ENCODE results near the gene STAMBP.
"Not testable (repeated sequence)": the region's sequence is repeated elsewhere in the genome, so short reads cannot be mapped to it uniquely, and the experiment has no call there.

STAMBP gene

GRCh38 chr2:73828818-73829570 is at the start of gene STAMBP:
Gene STAMBP, plus strand, starts transcription at chr2:73828961. Its CDS starts 1,896 bp downstream, at chr2:73830857.
- H3K27me3 ChIP-seq (ENCODE audit: insufficient read depth, low read length, poor library complexity, severe bottlenecking) = no peaks in the 10 kb centered on the region
- H4K20me1 ChIP-seq (ENCODE audit: insufficient read depth, low read length, poor library complexity, severe bottlenecking) = peaks cover 6% of the 10 kb centered on the region
- peaks cover 51% of the 10 kb centered on the region for H3K79me2 ChIP-seq (ENCODE audit: insufficient read depth, low read length)
- peaks cover 50% of the 10 kb centered on the region for H3K4me1 ChIP-seq (ENCODE audit: insufficient read depth, low read length, poor library complexity, severe bottlenecking)
- peak within 1 kb of the TSS; percentile 88 for H2AFZ ChIP-seq (ENCODE audit: low read length)
- peak within 1 kb of the TSS; percentile 95 for H3K4me2 ChIP-seq (ENCODE audit: low read depth, low read length, poor library complexity, severe bottlenecking)
- peaks cover 6% of the 10 kb centered on the region; the same call in 1 of the 2 replicates for H3F3A ChIP-seq (ENCODE audit: low read depth)
- H3K4me3 ChIP-seq (ENCODE audit: low read length, poor library complexity, severe bottlenecking) = peak within 1 kb of the TSS; percentile 77
- H3K9me2 ChIP-seq (replicated peaks; ENCODE audit: low read depth, low read length) = no peaks in the 10 kb centered on the region
- H3K9ac ChIP-seq (ENCODE audit: low read depth, low read length, poor library complexity, severe bottlenecking) = peak within 1 kb of the TSS; percentile 85
- H3K36me3 ChIP-seq (ENCODE audit: insufficient read depth, low read length) = peaks cover 9% of the 10 kb centered on the region
- TF ChIP-seq EZH2phosphoT487 (IDR thresholded peaks at IDR 0.05; ENCODE audit: borderline replicate concordance) (no peak), CTCF (conservative IDR thresholded peaks at IDR 0.05; ENCODE audit: low read length) (no peak)
- H3K9me3 ChIP-seq (ENCODE audit: insufficient read depth, low read depth, low read length) = no peaks in the 10 kb centered on the region

GRCh38 chr2:73779467-73780236 is 49.1 kb upstream of the STAMBP start, which contains the start of gene DUSP11:
Gene DUSP11, minus strand, starts transcription at chr2:73780103. Its CDS starts 129 bp downstream, at chr2:73779974.
- no peaks in the 10 kb centered on the region for H3K9me3 ChIP-seq (ENCODE audit: insufficient read depth, low read depth, low read length)
- no peaks in the 10 kb centered on the region for H3K9me2 ChIP-seq (replicated peaks; ENCODE audit: low read depth, low read length)
- peaks cover 8% of the 10 kb centered on the region for H4K20me1 ChIP-seq (ENCODE audit: insufficient read depth, low read length, poor library complexity, severe bottlenecking)
- peaks cover 40% of the 10 kb centered on the region for H3K79me2 ChIP-seq (ENCODE audit: insufficient read depth, low read length)
- no peaks in the 10 kb centered on the region for H3K27me3 ChIP-seq (ENCODE audit: insufficient read depth, low read length, poor library complexity, severe bottlenecking)
- peaks cover 4% of the 10 kb centered on the region; the same call in 1 of the 2 replicates for H3K36me3 ChIP-seq (ENCODE audit: insufficient read depth, low read length)
- TF ChIP-seq CTCF (conservative IDR thresholded peaks at IDR 0.05; ENCODE audit: low read length) (peak; percentile 85; the same call in 1 of the 2 replicates), EZH2phosphoT487 (IDR thresholded peaks at IDR 0.05; ENCODE audit: borderline replicate concordance) (no peak)
- H3K4me3 ChIP-seq (ENCODE audit: low read length, poor library complexity, severe bottlenecking) = peak within 1 kb of the TSS; percentile 90
- peak within 1 kb of the TSS; percentile 74 for H3K4me2 ChIP-seq (ENCODE audit: low read depth, low read length, poor library complexity, severe bottlenecking)
- H3K4me1 ChIP-seq (ENCODE audit: insufficient read depth, low read length, poor library complexity, severe bottlenecking) = peaks cover 13% of the 10 kb centered on the region
- H2AFZ ChIP-seq (ENCODE audit: low read length) = peak within 1 kb of the TSS; percentile 95
- H3K9ac ChIP-seq (ENCODE audit: low read depth, low read length, poor library complexity, severe bottlenecking) = peak within 1 kb of the TSS; percentile 82
- no peaks in the 10 kb centered on the region for H3F3A ChIP-seq (ENCODE audit: low read depth)

DNA sequence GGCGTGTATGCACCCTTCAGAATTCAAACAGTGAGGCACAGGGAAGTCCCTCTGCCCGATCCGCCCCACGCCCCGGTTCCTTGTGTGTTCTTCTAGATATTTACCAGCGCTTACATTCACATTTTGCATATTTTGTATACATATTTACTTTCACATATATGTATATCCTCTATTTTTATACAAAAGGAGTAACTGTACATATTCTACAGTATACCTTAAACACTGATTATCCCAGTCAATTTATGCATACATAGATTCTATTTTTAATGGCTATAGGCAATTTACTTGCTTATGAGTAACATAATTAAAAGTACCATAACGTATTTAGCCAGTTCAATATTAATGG is 48.6 kb upstream of the STAMBP start:
- no peak; the same call in 1 of the 2 replicates for TF ChIP-seq CTCF (conservative IDR thresholded peaks at IDR 0.05; ENCODE audit: low read length)
- TF ChIP-seq EZH2phosphoT487 (IDR thresholded peaks at IDR 0.05; ENCODE audit: borderline replicate concordance) = no peak
- Histone ChIP-seq H3K4me1 (ENCODE audit: insufficient read depth, low read length, poor library complexity, severe bottlenecking) (peaks cover 13% of the 10 kb centered on the region), H3K36me3 (ENCODE audit: insufficient read depth, low read length) (no peaks in the 10 kb centered on the region), H2AFZ (ENCODE audit: low read length) (peak overlapping the region; percentile 95), H3F3A (ENCODE audit: low read depth) (no peaks in the 10 kb centered on the region), H3K4me3 (ENCODE audit: low read length, poor library complexity, severe bottlenecking) (peak overlapping the region; percentile 90), H3K79me2 (ENCODE audit: insufficient read depth, low read length) (peaks cover 36% of the 10 kb centered on the region), H3K9ac (ENCODE audit: low read depth, low read length, poor library complexity, severe bottlenecking) (peak overlapping the region; percentile 82), H3K4me2 (ENCODE audit: low read depth, low read length, poor library complexity, severe bottlenecking) (peak overlapping the region; percentile 74), H3K9me2 (replicated peaks; ENCODE audit: low read depth, low read length) (no peaks in the 10 kb centered on the region), H3K27me3 (ENCODE audit: insufficient read depth, low read length, poor library complexity, severe bottlenecking) (no peaks in the 10 kb centered on the region), H4K20me1 (ENCODE audit: insufficient read depth, low read length, poor library complexity, severe bottlenecking) (peaks cover 8% of the 10 kb centered on the region), H3K9me3 (ENCODE audit: insufficient read depth, low read depth, low read length) (no peaks in the 10 kb centered on the region)

- H3K9ac ChIP-seq (ENCODE audit: low read depth, low read length, poor library complexity, severe bottlenecking); H3K36me3 ChIP-seq (ENCODE audit: insufficient read depth, low read length); H4K20me1 ChIP-seq (ENCODE audit: insufficient read depth, low read length, poor library complexity, severe bottlenecking); H3F3A ChIP-seq (ENCODE audit: low read depth); H3K27me3 ChIP-seq (ENCODE audit: insufficient read depth, low read length, poor library complexity, severe bottlenecking); H3K9me2 ChIP-seq (replicated peaks; ENCODE audit: low read depth, low read length); H3K4me2 ChIP-seq (ENCODE audit: low read depth, low read length, poor library complexity, severe bottlenecking); H3K4me1 ChIP-seq (ENCODE audit: insufficient read depth, low read length, poor library complexity, severe bottlenecking); H3K9me3 ChIP-seq (ENCODE audit: insufficient read depth, low read depth, low read length); H2AFZ ChIP-seq (ENCODE audit: low read length); H3K4me3 ChIP-seq (ENCODE audit: low read length, poor library complexity, severe bottlenecking): not testable (repeated sequence)
- H3K79me2 ChIP-seq (ENCODE audit: insufficient read depth, low read length) = peaks cover 13% of the 10 kb centered on the region
Measured at GRCh38 chr2:73783402-73783801, 45.4 kb upstream of the STAMBP start.

DNA sequence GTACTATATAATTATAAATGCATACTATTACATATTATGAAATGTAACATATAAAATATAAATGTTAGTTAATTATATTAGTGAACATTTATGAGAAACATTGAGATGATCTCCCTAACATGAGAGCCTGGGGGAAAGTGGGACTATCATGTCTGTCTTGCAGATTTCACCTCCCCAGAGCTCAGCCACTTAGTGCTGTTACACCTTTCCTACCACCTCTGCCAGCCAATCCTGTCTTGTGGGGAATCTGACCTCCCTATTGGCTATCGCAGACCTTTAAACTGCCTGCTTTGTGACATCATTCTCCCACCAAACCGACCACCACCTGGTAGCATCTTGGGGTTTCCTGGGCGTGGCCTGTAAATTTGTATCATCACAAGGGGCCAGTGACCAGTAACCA is 44.9 kb upstream of the STAMBP start, which contains the start of gene C2orf78:
Gene C2orf78 (plus strand): TSS at position 301 of the 400 bp plus-strand sequence. CDS start 127 bp downstream, outside the sequence.
- not testable (repeated sequence) for H3K9me2 ChIP-seq (replicated peaks; ENCODE audit: low read depth, low read length); H3K9ac ChIP-seq (ENCODE audit: low read depth, low read length, poor library complexity, severe bottlenecking); H3K79me2 ChIP-seq (ENCODE audit: insufficient read depth, low read length); H3F3A ChIP-seq (ENCODE audit: low read depth); H3K4me1 ChIP-seq (ENCODE audit: insufficient read depth, low read length, poor library complexity, severe bottlenecking); H3K4me3 ChIP-seq (ENCODE audit: low read length, poor library complexity, severe bottlenecking); H3K9me3 ChIP-seq (ENCODE audit: insufficient read depth, low read depth, low read length); H3K27me3 ChIP-seq (ENCODE audit: insufficient read depth, low read length, poor library complexity, severe bottlenecking); H3K36me3 ChIP-seq (ENCODE audit: insufficient read depth, low read length); H3K4me2 ChIP-seq (ENCODE audit: low read depth, low read length, poor library complexity, severe bottlenecking); H4K20me1 ChIP-seq (ENCODE audit: insufficient read depth, low read length, poor library complexity, severe bottlenecking)
- H2AFZ ChIP-seq (ENCODE audit: low read length) = 0 out of 2 replicates have a peak within 1 kb of the TSS, but pooled peaks have one; percentile 1

Data from Loucy (cell line).